Pancreas (tissue), 10 donors: ENCODE measurements around the gene BGN. TPM values are rescaled to one million over a fixed set of nuclear protein-coding genes. Genes with fewer than 3 reads are reported as not detected.

Source experiments
- ATAC-seq, 4 donors: fragments of 200-7000 bp; cut with Tn5 transposase; one replicate each; pipeline versions ENCODE4 v1.8.0 to v1.9.1; 2020; ENCODE audit warnings: mild to moderate bottlenecking in 4 of 4, moderate library complexity in 4 of 4
- DNase-seq, 6 donors: peaks; one replicate each; pipeline ENCODE4 v3.0.0-alpha.2; 2020
- FAIRE-seq: peaks from 2 replicates; lab custom pipeline; 2012; peaks lifted over from hg19 to GRCh38; lab: Jason Lieb, UNC
- H3K27ac ChIP-seq, 4 donors: fragments of 200-600 bp; sonication (generic); 1 replicate in 3 of 4; 2 replicates in 1 of 4; pipeline versions ENCODE4 v1.5.0 to v1.8.0; 2020
- H3K27me3 ChIP-seq, 4 donors: fragments of 200-600 bp; one replicate each; pipeline ENCODE4 v1.8.0; 2021
- H3K36me3 ChIP-seq, 3 donors: fragments of 200-600 bp; sonication (generic) in 1 of 3; one replicate each; pipeline versions ENCODE4 v1.5.0 to v1.8.0; 2020 to 2021
- H3K4me1 ChIP-seq, 3 donors: fragments of 200-600 bp; one replicate each; pipeline ENCODE4 v1.8.0; 2021
- H3K4me3 ChIP-seq, 4 donors: fragments of 200-600 bp; sonication (generic) in 2 of 4; one replicate each; pipeline versions ENCODE4 v1.5.0 to v1.8.0; 2020 to 2021
- H3K9me3 ChIP-seq, 4 donors: fragments of 200-600 bp; one replicate each; pipeline ENCODE4 v1.8.0; 2021
- WGBS, 2 donors: extraction: QIAGEN DNeasy Blood & Tissue Kit; methylation state at CpG; one replicate each; pipeline ENCODE4 v1.1.7; 2013; 5-methylcytosine and 5-hydroxymethylcytosine counted together
- intact Hi-C, 3 donors: fragments of 100-400 bp; cut with DNase I; formaldehyde crosslinking; loops; one replicate each; pipeline versions ENCODE4 v1.11.1 to v1.14.2; 2022
- polyA plus RNA-seq, 2 donors: library from polyadenylated mRNA; stranded (reverse); fragments of 200-250 nt; gene quantifications; one replicate each; pipeline ENCODE4 v1.2.3, GENCODE V29; 2013
- total RNA-seq, 6 donors: library from RNA; stranded (reverse); fragmentation: NEBNext Ultra II Directional in 4 of 6; extraction: Animal tissue kit (Norgen Biotek cat#: 25700) in 4 of 6; gene quantifications; one replicate each; pipeline versions ENCODE4 v1.2.1 to v1.2.4, GENCODE V29; 2021 to 2023
- TF ChIP-seq, protein P1 (sequence below), 4 donors: fragments of 200-600 bp; sonication (generic) in 3 of 4; IDR thresholded peaks; one replicate each; pipeline versions ENCODE4 v1.5.0 to v1.8.0; 2021; ENCODE audit warnings: antibody characterized with exemption in 4 of 4
- donor health status: healthy with polysubstance abuse.
- donor health status: DM: no; HTN: no; CAD: no; lungs with moderate emphysema.
- donor health status: DM: no; HTN: no; CAD: no.
- donor health status: control.
- donor health status: control.
- donor health status: Bipolar disorder and iron deficiency.
- donor health status: DM: yes; HTN: yes; CAD: no.
- donor health status: DM: no; HTN: no; CAD: no.
- donor health status: DM: no; HTN: no; CAD: no.
- donor health status: DM: yes; HTN: yes; CAD: no.

The BGN gene
- total and polyA plus RNA-seq, 8 donors, result 4.0 to 113 (median 20.4) TPM

DNA sequence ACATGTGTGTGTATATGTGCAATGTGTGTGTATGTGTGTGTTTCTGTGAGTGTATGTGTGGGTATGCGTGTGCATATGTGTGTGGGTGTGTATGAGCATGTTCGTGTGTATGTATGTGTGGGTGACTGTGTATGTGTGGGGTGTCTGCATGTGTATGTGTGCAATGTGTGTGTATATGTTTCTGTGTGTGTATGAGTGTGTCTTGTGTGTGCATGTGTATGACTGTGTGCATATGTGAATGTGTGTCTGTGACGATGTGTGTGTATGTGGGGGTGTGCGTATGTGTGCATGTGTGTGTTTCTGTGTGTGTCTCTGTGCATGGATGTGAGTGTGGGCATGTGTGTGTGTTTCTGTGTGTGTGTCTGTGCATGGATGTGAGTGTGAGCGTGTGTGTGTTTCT lies 18.5 kb downstream of the BGN start:
- intact Hi-C loops, result no loop called here
- H3K36me3 ChIP-seq, result no peaks in the 10 kb centered on the region
- H3K4me1 ChIP-seq, result no peaks in the 10 kb centered on the region
- no peak for ATAC-seq
- H3K27me3 ChIP-seq, result peaks cover 0 to 5% (median under 1%) of the 10 kb centered on the region in 4 donors
- no peak for DNase-seq
- H3K27ac ChIP-seq, result no peak overlapping the region
- H3K4me3 ChIP-seq, result no peak overlapping the region
- 71 to 73% methylated on average over 5 of the region's 5 CpGs for WGBS, 2 donors
- H3K9me3 ChIP-seq, result no peaks in the 10 kb centered on the region
- TF ChIP-seq, protein P1, sequence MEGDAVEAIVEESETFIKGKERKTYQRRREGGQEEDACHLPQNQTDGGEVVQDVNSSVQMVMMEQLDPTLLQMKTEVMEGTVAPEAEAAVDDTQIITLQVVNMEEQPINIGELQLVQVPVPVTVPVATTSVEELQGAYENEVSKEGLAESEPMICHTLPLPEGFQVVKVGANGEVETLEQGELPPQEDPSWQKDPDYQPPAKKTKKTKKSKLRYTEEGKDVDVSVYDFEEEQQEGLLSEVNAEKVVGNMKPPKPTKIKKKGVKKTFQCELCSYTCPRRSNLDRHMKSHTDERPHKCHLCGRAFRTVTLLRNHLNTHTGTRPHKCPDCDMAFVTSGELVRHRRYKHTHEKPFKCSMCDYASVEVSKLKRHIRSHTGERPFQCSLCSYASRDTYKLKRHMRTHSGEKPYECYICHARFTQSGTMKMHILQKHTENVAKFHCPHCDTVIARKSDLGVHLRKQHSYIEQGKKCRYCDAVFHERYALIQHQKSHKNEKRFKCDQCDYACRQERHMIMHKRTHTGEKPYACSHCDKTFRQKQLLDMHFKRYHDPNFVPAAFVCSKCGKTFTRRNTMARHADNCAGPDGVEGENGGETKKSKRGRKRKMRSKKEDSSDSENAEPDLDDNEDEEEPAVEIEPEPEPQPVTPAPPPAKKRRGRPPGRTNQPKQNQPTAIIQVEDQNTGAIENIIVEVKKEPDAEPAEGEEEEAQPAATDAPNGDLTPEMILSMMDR (IDR thresholded peaks at IDR 0.05), result no peak
- FAIRE-seq, result no peak

DNA sequence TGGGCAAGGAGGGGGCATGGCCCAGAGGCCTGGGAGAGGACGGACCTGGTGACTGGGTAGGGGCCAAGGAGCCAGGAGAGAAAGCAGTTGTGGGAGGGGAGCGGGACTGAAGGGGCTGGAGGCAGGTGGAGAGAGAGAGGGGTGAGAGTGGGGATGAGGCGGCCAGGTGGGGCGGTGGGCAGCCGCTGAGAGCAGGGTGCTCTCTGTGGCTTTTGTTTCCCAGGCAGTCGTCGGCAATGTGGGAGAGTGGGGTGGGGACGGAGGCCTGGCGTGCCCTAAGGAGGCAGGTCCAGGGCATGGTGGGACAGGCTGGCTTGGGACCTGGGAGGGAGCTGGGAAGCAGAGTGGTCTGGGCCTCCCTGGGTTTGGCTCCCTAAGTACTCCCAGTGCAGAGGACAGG lies 19.5 kb downstream of the BGN start:
- 75 to 84% methylated on average over 9 of the region's 9 CpGs for WGBS, 2 donors
- H3K36me3 ChIP-seq, result no peaks in the 10 kb centered on the region
- no peaks in the 10 kb centered on the region for H3K9me3 ChIP-seq
- H3K4me1 ChIP-seq, result no peaks in the 10 kb centered on the region
- H3K4me3 ChIP-seq, result no peak overlapping the region
- H3K27me3 ChIP-seq, result peaks cover 0 to 8% (median 3%) of the 10 kb centered on the region in 4 donors
- no peak overlapping the region for H3K27ac ChIP-seq
- no peak for ATAC-seq
- no peak for FAIRE-seq
- no peak for DNase-seq
- intact Hi-C loops, result no loop called here
- TF ChIP-seq, protein P1 (IDR thresholded peaks at IDR 0.05), result no peak

GRCh38 chrX:153515435-153515834 lies 20.7 kb downstream of the BGN start:
- H3K9me3 ChIP-seq, result no peaks in the 10 kb centered on the region
- no peaks in the 10 kb centered on the region for H3K36me3 ChIP-seq
- TF ChIP-seq, protein P1 (IDR thresholded peaks at IDR 0.05), result no peak
- no peaks in the 10 kb centered on the region for H3K4me1 ChIP-seq
- ATAC-seq, result no peak
- FAIRE-seq, result no peak
- no peak overlapping the region for H3K4me3 ChIP-seq
- H3K27ac ChIP-seq, result no peak overlapping the region
- peaks cover 0 to 13% (median 3%) of the 10 kb centered on the region in 4 donors for H3K27me3 ChIP-seq
- intact Hi-C loops, result no loop called here
- WGBS, 2 donors, result 68 to 73% methylated on average over 8 of the region's 8 CpGs
- DNase-seq, result no peak

- ATAC-seq (no peak), DNase-seq (no peak), FAIRE-seq (no peak)
- peaks cover 0 to 13% (median 3%) of the 10 kb centered on the region in 4 donors for H3K27me3 ChIP-seq
- no peaks in the 10 kb centered on the region for H3K4me1 ChIP-seq
- no peaks in the 10 kb centered on the region for H3K36me3 ChIP-seq
- TF ChIP-seq, protein P1 (IDR thresholded peaks at IDR 0.05), result no peak
- no peak overlapping the region for H3K27ac ChIP-seq
- intact Hi-C loops, result no loop called here
- H3K4me3 ChIP-seq, result no peak overlapping the region
- H3K9me3 ChIP-seq, result no peaks in the 10 kb centered on the region
- WGBS, 2 donors, result 84 to 88% methylated on average over 9 of the region's 9 CpGs
These were observed 21.3 kb downstream of the BGN start for GRCh38 chrX:153516073-153516472.

DNA sequence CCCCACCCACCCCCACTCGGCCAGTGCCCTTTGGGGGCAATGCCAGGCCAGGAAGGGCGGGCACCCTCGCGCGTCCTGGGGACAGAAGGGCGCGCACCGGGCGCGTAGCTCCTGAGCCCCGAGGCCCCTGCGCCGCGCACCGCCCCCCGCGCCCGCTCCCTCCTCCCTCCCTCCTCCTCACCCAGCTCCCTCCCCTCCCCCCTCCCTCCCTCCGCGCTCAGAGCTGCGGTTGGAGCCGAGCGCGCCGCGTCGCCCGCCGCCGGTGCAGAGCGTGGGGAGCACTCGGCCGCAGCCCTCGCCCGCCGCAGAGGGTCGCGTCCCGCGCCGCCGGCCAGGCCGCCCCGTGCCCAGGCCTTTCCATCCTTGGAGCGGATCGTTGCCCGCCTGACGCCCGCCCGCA lies 22.6 kb downstream of the BGN start, which contains the start of gene ATP2B3:
Gene ATP2B3 (plus strand): TSS at position 220 of the 400 bp plus-strand sequence. CDS start 18,606 bp downstream, outside the sequence.
- TF ChIP-seq, protein P1 (IDR thresholded peaks at IDR 0.05), result no peak
- H3K4me3 ChIP-seq, result no peak within 1 kb of the TSS
- intact Hi-C loops, result no loop called here
- no peaks in the 10 kb centered on the region for H3K4me1 ChIP-seq
- peaks cover 0 to 25% (median 3%) of the 10 kb centered on the region in 4 donors for H3K27me3 ChIP-seq
- no peaks in the 10 kb centered on the region for H3K36me3 ChIP-seq
- no peak within 1 kb of the TSS for H3K27ac ChIP-seq
- FAIRE-seq, result no peak
- no peak for ATAC-seq
- 3 to 16% methylated on average over 20 to 50 of the region's 50 CpGs for WGBS, 2 donors
- H3K9me3 ChIP-seq, result no peaks in the 10 kb centered on the region
- DNase-seq, result no peak
